Lower leg skin (tissue), 4 donors: Measurements from ENCODE around the gene MRPL58. TPM values are rescaled to one million over a fixed set of nuclear protein-coding genes. Genes with fewer than 3 reads are reported as not detected.
"Not testable (repeated sequence)": the region's sequence is repeated elsewhere in the genome, so short reads cannot be mapped to it uniquely, and the experiment has no call there.

Experiments
- DNase-seq, 2 donors: peaks; one replicate each; pipeline ENCODE4 v3.0.0-alpha.2; 2019; ENCODE audit warnings: low spot score in 2 of 2
- H3K4me3 ChIP-seq: fragments of 200-600 bp; sonication (generic); 2 replicates; pipeline ENCODE4 v1.5.1; 2017; ENCODE audit warnings: mild to moderate bottlenecking, low read depth; ENCODE audit not compliant: poor library complexity, severe bottlenecking
- POLR2A ChIP-seq, 2 donors: fragments of 450-650 bp; IDR thresholded peaks; one replicate each; pipeline ENCODE4 v1.6.1; 2016 to 2017; ENCODE audit warnings: antibody characterized with exemption in 2 of 2, mild to moderate bottlenecking in 1 of 2, moderate library complexity in 1 of 2
- WGBS, 2 donors: methylation state at CpG; one replicate each; pipeline ENCODE4 v1.1.5; 2018; 5-methylcytosine and 5-hydroxymethylcytosine counted together
- intact Hi-C: fragments of 100-400 bp; cut with DNase I; formaldehyde crosslinking; loops from one replicate; pipeline ENCODE4 v1.15.0; 2023; ENCODE audit warnings: low total_unique reads
- total RNA-seq, 4 donors: library from RNA; depleted of rRNA; stranded (reverse); fragments of >200 nt; gene quantifications; one replicate each; pipeline ENCODE4 v1.1.0, GENCODE V29; 2016
- TF ChIP-seq, protein P1 (sequence below), 3 donors: fragments of 450-650 bp; IDR thresholded peaks; one replicate each; pipeline ENCODE4 v1.5.1; 2016; ENCODE audit warnings: antibody characterized with exemption in 3 of 3, mild to moderate bottlenecking in 3 of 3, moderate library complexity in 2 of 3

Gene MRPL58
- total RNA-seq, 4 donors from 2014 or later: 48.6 to 76.4 (median 58.8) TPM

DNA sequence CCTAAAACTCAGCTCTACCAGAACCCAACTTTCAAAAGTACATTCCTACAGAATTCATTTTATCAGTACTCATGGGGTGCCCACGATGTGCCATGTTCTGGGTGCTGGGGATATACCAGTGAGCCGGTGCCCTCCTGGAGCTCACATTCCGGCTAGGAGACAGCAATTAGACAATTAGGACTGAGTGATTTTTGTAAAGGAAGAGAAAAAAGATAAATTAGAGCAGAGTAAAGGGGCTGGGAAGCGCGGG is 449 bp upstream of the MRPL58 start:
- 11 to 15% methylated on average over 5 of the region's 5 CpGs for WGBS, 2 donors
- H3K4me3 ChIP-seq: peak overlapping the region; percentile 78
- intact Hi-C loops: no loop called here

GRCh38 chr17:75013092-75013559 is 656 bp downstream of the MRPL58 start:
- intact Hi-C loops: no loop called here

More for the DNA sequence above, 449 bp upstream of the MRPL58 start:
- DNase-seq: no peak
- TF ChIP-seq, protein P1, sequence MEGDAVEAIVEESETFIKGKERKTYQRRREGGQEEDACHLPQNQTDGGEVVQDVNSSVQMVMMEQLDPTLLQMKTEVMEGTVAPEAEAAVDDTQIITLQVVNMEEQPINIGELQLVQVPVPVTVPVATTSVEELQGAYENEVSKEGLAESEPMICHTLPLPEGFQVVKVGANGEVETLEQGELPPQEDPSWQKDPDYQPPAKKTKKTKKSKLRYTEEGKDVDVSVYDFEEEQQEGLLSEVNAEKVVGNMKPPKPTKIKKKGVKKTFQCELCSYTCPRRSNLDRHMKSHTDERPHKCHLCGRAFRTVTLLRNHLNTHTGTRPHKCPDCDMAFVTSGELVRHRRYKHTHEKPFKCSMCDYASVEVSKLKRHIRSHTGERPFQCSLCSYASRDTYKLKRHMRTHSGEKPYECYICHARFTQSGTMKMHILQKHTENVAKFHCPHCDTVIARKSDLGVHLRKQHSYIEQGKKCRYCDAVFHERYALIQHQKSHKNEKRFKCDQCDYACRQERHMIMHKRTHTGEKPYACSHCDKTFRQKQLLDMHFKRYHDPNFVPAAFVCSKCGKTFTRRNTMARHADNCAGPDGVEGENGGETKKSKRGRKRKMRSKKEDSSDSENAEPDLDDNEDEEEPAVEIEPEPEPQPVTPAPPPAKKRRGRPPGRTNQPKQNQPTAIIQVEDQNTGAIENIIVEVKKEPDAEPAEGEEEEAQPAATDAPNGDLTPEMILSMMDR (IDR thresholded peaks at IDR 0.05): no peak
- TF ChIP-seq POLR2A (IDR thresholded peaks at IDR 0.05): no peak

DNA sequence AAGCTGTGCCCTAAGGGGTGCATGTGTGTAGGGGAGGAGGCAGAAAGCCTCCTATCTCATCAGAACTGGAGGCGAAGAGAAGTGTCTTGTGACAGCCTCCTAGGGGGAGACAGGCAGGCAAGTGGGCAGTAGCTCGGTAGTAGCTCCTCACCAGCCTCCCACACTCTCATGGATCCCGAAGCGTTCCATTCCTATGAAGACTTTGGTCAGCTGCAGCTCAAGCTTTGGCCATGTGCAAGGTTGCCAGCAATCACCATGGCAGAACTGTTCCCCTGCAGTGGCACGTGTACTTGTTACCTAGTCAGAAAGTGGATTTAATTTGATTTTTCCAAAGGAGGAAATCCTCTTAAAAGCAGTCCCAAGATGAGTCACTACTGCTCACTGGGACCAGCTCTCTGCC is 6.7 kb downstream of the MRPL58 start:
- TF ChIP-seq POLR2A (IDR thresholded peaks at IDR 0.05): no peak
- intact Hi-C loops: no loop called here
- WGBS, 2 donors: 82 to 83% methylated on average over 5 of the region's 5 CpGs
- no peak overlapping the region for H3K4me3 ChIP-seq
- no peak for DNase-seq

More at GRCh38 chr17:75013092-75013559, 656 bp downstream of the MRPL58 start:
- WGBS, 2 donors: 0 to 1% methylated on average over 10 of the region's 10 CpGs
- no peak for TF ChIP-seq POLR2A (IDR thresholded peaks at IDR 0.05)
- TF ChIP-seq, protein P1 (IDR thresholded peaks at IDR 0.05): no peak
- H3K4me3 ChIP-seq: peak overlapping the region; percentile 78
- no peak for DNase-seq

- no peak overlapping the region for H3K4me3 ChIP-seq
- no peak for TF ChIP-seq POLR2A (IDR thresholded peaks at IDR 0.05)
- TF ChIP-seq, protein P1 (IDR thresholded peaks at IDR 0.05): no peak
- WGBS, 2 donors: 89 to 95% methylated on average over 3 of the region's 3 CpGs
- intact Hi-C loops: no loop called here
- DNase-seq: no peak
These were observed 7.2 kb downstream of the MRPL58 start for GRCh38 chr17:75019710-75020109.

DNA sequence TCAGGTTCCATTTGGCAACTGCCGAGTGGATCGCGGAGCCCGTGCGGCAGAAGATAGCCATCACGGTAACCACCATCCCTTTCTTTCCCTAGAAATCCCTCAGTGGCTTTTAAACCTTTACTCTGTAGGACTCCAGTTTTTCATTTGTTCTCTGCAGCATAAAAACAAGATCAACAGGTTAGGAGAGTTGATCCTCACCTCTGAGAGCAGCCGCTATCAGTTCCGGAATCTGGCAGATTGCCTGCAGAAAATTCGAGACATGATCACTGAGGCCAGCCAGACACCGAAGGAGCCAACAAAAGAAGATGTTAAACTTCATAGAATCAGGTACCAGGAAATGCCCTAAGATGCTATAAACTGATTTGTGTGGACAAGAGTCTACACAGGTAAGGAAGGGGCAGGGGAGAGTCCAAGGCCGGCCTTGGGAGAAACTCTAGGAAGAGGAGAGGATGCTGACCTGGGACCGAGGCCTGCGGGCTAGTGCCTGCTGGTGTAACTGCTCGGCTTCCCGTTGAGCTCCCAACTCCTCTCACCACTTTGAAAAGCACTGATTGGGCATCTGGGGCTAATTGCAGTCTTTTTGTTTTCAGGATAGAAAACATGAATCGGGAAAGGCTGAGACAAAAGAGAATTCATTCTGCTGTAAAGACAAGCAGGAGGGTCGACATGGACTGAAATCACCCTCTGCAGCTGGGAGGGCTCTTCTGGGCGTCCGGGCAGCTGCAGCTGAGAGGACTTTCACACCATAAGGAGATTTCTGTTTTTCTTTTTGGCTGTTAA is 8.1 kb downstream of the MRPL58 start:
- no peak for DNase-seq
- 77 to 79% methylated on average over 19 of the region's 19 CpGs for WGBS, 2 donors
- no peak for TF ChIP-seq POLR2A (IDR thresholded peaks at IDR 0.05)
- TF ChIP-seq, protein P1 (IDR thresholded peaks at IDR 0.05): no peak
- intact Hi-C loops: no loop called here
- no peak overlapping the region for H3K4me3 ChIP-seq

DNA sequence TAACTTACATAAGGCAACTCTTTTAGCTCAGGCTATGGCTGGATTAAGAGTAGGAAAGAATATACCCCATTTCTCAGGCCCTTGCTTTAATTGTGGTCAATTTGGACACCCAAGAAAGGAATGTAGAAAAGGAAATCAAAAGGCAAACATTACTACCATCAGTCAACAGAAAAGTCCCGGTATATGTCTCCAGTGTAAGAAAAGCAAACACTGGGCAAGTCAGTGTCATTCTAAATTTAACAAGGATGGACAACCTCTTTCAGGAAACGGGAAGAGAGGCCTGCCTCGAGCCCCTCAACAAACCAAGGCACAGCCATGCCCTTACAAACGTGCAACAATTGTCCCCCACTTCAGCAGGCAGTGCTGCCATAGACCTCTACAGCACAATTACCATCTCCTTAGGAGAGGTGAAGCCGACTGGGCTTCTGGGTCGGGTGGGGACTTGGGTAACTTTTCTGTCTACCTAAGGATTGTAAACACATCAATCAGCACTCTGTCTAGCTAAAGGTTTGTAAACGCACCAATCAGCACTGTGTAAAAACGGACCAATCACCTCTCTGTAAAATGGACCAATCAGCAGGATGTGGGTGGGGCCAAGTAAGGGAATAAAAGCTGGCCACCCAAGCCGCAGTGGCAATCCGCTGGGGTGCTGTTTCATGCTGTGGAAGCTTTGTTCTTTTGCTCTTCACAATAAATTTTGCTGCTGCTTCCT is 12.4 kb downstream of the MRPL58 start:
- 89 to 91% methylated on average over 10 of the region's 10 CpGs for WGBS, 2 donors
- no peak overlapping the region for H3K4me3 ChIP-seq
- TF ChIP-seq, protein P1 (IDR thresholded peaks at IDR 0.05): no peak
- TF ChIP-seq POLR2A (IDR thresholded peaks at IDR 0.05): no peak
- DNase-seq: no peak
- intact Hi-C loops: no loop called here

DNA sequence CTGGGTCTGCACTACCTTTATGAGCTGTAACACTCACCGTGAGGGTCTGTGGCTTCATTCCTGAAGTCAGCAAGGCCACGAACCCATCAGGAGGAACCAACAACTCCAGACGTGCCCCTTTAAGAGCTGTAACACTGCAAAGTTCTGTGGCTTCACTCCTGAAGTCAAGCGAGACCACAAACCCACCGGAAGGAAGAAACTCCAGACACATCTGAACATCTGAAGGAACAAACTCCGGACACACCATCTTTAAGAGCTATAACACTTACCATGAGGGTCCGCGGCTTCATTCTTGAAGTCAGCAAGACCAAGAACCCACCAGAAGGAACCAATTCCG is 12.9 kb downstream of the MRPL58 start:
- intact Hi-C loops, H3K4me3 ChIP-seq, DNase-seq: not testable (repeated sequence)
- 79 to 87% methylated on average over 9 of the region's 9 CpGs for WGBS, 2 donors

- WGBS, 2 donors: 34 to 45% methylated on average over 2 of the region's 2 CpGs
- H3K4me3 ChIP-seq, intact Hi-C loops: not testable (repeated sequence)
- peak in 1 of 2 donors; percentile 70 for DNase-seq
These were observed 14.2 kb downstream of the MRPL58 start for GRCh38 chr17:75026650-75027049.
